Right lobe of liver (tissue), 6 donors: ENCODE measurements around the gene VPS13C. TPM values are rescaled to one million over a fixed set of nuclear protein-coding genes. Genes with fewer than 3 reads are reported as not detected.
A peak's percentile ranks its signal among the peaks of the same experiment; 100 is the strongest.

ENCODE experiments used
- ATAC-seq, 4 donors: fragments of 200-7000 bp; cut with Tn5 transposase; one replicate each; pipeline ENCODE4 v1.9.1; 2020; ENCODE audit warnings: mild to moderate bottlenecking in 4 of 4, moderate library complexity in 4 of 4
- DNase-seq, 3 donors: peaks; one replicate each; pipeline ENCODE4 v3.0.0-alpha.2; 2020
- H3K27ac ChIP-seq, 3 donors: fragments of 200-600 bp; one replicate each; pipeline ENCODE4 v1.8.0; 2022
- H3K27me3 ChIP-seq, 2 donors: fragments of 200-600 bp; one replicate each; pipeline ENCODE4 v1.8.0; 2022
- H3K36me3 ChIP-seq, 4 donors: fragments of 200-600 bp; sonication (generic) in 1 of 4; one replicate each; pipeline versions ENCODE4 v1.5.1 to v1.8.0; 2017 to 2022; ENCODE audit warnings: control low read depth in 1 of 4
- H3K4me1 ChIP-seq, 4 donors: fragments of 200-600 bp; sonication (generic) in 1 of 4; one replicate each; pipeline versions ENCODE4 v1.5.1 to v1.8.0; 2017 to 2022; ENCODE audit warnings: control low read depth in 1 of 4
- H3K4me3 ChIP-seq, 3 donors: fragments of 200-600 bp; one replicate each; pipeline ENCODE4 v1.8.0; 2022
- H3K9me3 ChIP-seq, 4 donors: fragments of 200-600 bp; sonication (generic) in 1 of 4; one replicate each; pipeline versions ENCODE4 v1.5.1 to v1.8.0; 2017 to 2022; ENCODE audit warnings: control low read depth in 1 of 4
- CTCF ChIP-seq, 4 donors: fragments of 200-600 bp in 3 of 4; fragments of 450-650 bp in 1 of 4; IDR thresholded peaks; one replicate each; pipeline versions ENCODE4 v1.5.1 to v1.8.0; 2016 to 2022; ENCODE audit warnings: antibody characterized with exemption in 4 of 4, mild to moderate bottlenecking in 2 of 4
- POLR2A ChIP-seq: fragments of 450-650 bp; IDR thresholded peaks from one replicate; pipeline ENCODE4 v1.6.1; 2017; ENCODE audit warnings: antibody characterized with exemption, mild to moderate bottlenecking
- WGBS: methylation state at CpG from one replicate; pipeline ENCODE4 v1.1.6; 2018; ENCODE audit warnings: low coverage, low lambda C conversion rate; ENCODE audit not compliant: insufficient coverage; ENCODE audit errors: missing lambda C conversion rate; 5-methylcytosine and 5-hydroxymethylcytosine counted together
- intact Hi-C, 2 donors: fragments of 100-400 bp; cut with DNase I; formaldehyde crosslinking; loops; one replicate each; pipeline versions ENCODE4 v1.11.2 to v1.14.1; 2022
- long read RNA-seq: library from polyadenylated mRNA; unstranded; transcript quantifications from one replicate; pipeline ENCODE4 v2.0.0, GENCODE V29; 2019
- total RNA-seq, 6 experiments: library from RNA; depleted of rRNA in 2 of 6; stranded (reverse); fragments of >200 nt in 2 of 6; fragmentation: NEBNext Ultra II Directional in 3 of 6; extraction: Animal tissue kit (Norgen Biotek cat#: 25700) in 3 of 6; gene quantifications; one replicate each; pipeline versions ENCODE4 v1.1.0 to v1.2.4, GENCODE V29; 2016 to 2023
- donor health status: DM: no; HTN: yes; CAD: no.
- donor health status: DM: no; HTN: no; CAD: no.
- donor health status: DM: no; HTN: no; CAD: no.
- donor health status: DM: no; HTN: yes; CAD: no.
- donor health status: DM: no; HTN: yes; CAD: no.

VPS13C gene, protein sequence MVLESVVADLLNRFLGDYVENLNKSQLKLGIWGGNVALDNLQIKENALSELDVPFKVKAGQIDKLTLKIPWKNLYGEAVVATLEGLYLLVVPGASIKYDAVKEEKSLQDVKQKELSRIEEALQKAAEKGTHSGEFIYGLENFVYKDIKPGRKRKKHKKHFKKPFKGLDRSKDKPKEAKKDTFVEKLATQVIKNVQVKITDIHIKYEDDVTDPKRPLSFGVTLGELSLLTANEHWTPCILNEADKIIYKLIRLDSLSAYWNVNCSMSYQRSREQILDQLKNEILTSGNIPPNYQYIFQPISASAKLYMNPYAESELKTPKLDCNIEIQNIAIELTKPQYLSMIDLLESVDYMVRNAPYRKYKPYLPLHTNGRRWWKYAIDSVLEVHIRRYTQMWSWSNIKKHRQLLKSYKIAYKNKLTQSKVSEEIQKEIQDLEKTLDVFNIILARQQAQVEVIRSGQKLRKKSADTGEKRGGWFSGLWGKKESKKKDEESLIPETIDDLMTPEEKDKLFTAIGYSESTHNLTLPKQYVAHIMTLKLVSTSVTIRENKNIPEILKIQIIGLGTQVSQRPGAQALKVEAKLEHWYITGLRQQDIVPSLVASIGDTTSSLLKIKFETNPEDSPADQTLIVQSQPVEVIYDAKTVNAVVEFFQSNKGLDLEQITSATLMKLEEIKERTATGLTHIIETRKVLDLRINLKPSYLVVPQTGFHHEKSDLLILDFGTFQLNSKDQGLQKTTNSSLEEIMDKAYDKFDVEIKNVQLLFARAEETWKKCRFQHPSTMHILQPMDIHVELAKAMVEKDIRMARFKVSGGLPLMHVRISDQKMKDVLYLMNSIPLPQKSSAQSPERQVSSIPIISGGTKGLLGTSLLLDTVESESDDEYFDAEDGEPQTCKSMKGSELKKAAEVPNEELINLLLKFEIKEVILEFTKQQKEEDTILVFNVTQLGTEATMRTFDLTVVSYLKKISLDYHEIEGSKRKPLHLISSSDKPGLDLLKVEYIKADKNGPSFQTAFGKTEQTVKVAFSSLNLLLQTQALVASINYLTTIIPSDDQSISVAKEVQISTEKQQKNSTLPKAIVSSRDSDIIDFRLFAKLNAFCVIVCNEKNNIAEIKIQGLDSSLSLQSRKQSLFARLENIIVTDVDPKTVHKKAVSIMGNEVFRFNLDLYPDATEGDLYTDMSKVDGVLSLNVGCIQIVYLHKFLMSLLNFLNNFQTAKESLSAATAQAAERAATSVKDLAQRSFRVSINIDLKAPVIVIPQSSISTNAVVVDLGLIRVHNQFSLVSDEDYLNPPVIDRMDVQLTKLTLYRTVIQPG (N-terminal part only)
- total RNA-seq: 10 to 100 TPM; 17.5 to 34.6 (median 27.3) TPM
- long read RNA-seq, partial matches to known transcripts: 3 of 4 reads
- long read RNA-seq, other reads (novel, unspliced or antisense): 1 of 4 reads

GRCh38 chr15:62060113-62060895 is at the start of gene VPS13C:
Gene VPS13C (minus strand): TSS chr15:62060447. CDS start chr15:62060374, 73 bp downstream.
- intact Hi-C loops: no loop called here

DNA sequence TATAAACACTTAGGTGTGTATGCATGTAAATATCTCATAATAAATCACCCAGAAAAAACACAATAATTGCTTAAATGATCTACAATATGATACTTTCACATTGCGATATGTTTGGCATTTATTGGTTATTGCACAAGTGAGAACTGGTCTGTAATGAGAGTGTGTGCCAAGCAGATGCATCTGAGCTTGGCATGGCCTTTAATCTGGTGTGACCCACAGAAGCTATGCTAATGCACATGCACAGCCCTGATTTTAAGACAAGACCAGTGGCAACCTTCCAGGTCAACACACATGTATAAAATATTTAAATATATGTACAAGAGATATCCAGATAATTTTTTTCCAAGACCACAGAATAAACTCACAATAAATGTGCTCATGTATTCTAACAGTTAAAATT is 49.2 kb upstream of the VPS13C start:
- no peak for TF ChIP-seq POLR2A
- 13% methylated on average over 1 of the region's 1 CpG for WGBS
- Histone ChIP-seq H3K9me3 (no peaks in the 10 kb centered on the region), H3K36me3 (no peaks in the 10 kb centered on the region), H3K4me1 (peaks cover 0 to 34% (median 6%) of the 10 kb centered on the region in 4 donors), H3K27me3 (no peaks in the 10 kb centered on the region), H3K4me3 (no peak overlapping the region), H3K27ac (peak overlapping the region; percentile 51 to 75 (median 73))
- ATAC-seq (peak; percentile 24 to 59 (median 47)), DNase-seq (peak in 1 of 3 donors; percentile 66)
- intact Hi-C loops: no loop called here

More at GRCh38 chr15:62060113-62060895, at the start of gene VPS13C:
- Histone ChIP-seq H3K27me3 (no peaks in the 10 kb centered on the region), H3K9me3 (no peaks in the 10 kb centered on the region), H3K4me3 (peak within 1 kb of the TSS; percentile 88 to 92 (median 89)), H3K27ac (peak within 1 kb of the TSS; percentile 90 to 96 (median 92)), H3K4me1 (peaks cover 0 to 7% (median 0%) of the 10 kb centered on the region in 4 donors), H3K36me3 (no peaks in the 10 kb centered on the region)
- 0% methylated on average over 16 of the region's 73 CpGs for WGBS
- ATAC-seq: peak; percentile 92 to 97 (median 95)
- DNase-seq: peak; percentile 93 to 94 (median 94)
- TF ChIP-seq CTCF (IDR thresholded peaks at IDR 0.05) (peak; percentile 68 to 93 (median 72)), POLR2A (peak; percentile 84)

- Histone ChIP-seq H3K27me3 (no peaks in the 10 kb centered on the region), H3K4me3 (no peak overlapping the region), H3K4me1 (peaks cover 0 to 34% (median 5%) of the 10 kb centered on the region in 4 donors), H3K9me3 (no peaks in the 10 kb centered on the region), H3K27ac (no peak overlapping the region), H3K36me3 (no peaks in the 10 kb centered on the region)
- TF ChIP-seq POLR2A (no peak), CTCF (IDR thresholded peaks at IDR 0.05) (no peak)
- DNase-seq (no peak), ATAC-seq (no peak)
- WGBS: 62% methylated on average over 2 of the region's 2 CpGs
- intact Hi-C loops: no loop called here
These were observed 48.2 kb upstream of the VPS13C start for GRCh38 chr15:62108411-62108810.

DNA sequence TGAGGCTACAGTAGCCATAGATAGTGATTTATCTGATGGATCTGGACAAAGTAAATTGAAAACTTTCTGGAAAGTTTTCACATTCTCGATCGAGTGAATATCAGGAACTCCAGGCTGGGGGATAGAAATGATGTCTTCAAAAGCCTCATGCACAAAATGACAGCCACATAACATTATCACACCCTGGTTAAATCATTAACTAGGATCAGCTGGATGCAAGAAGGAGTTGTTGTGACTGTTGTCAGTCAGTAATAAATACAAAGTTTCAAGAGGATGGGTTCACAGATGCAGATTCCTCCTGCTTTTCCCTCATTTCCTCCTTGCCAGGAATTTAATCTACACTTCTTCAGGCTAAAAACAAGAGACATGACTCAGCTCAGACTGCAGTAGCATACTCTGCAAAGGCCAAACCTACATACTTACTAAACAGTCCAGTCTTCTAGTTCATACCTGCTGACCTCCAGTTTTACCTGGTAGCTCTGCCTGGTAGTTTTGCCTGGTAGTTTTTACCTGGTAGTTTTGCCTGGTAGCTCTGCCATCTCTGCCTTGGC is 47.4 kb upstream of the VPS13C start:
- no peak overlapping the region for H3K27ac ChIP-seq
- H3K27me3 ChIP-seq: no peaks in the 10 kb centered on the region
- H3K4me3 ChIP-seq: no peak overlapping the region
- intact Hi-C loops: no loop called here
- no peak for DNase-seq
- H3K4me1 ChIP-seq: peaks cover 0 to 33% (median 4%) of the 10 kb centered on the region in 4 donors
- 73% methylated on average over 2 of the region's 2 CpGs for WGBS
- no peaks in the 10 kb centered on the region for H3K36me3 ChIP-seq
- peak in 1 of 4 donors; percentile 8 for ATAC-seq
- TF ChIP-seq CTCF (IDR thresholded peaks at IDR 0.05): no peak
- TF ChIP-seq POLR2A: no peak
- no peaks in the 10 kb centered on the region for H3K9me3 ChIP-seq
